Thyroid gland (tissue), 4 donors: ENCODE data around the gene CCDC47. TPM values are rescaled to one million over a fixed set of nuclear protein-coding genes. Genes with fewer than 3 reads are reported as not detected.

Source experiments
- DNase-seq, 2 donors: peaks; one replicate each; pipeline ENCODE4 v3.0.0-alpha.2; 2019
- H3K27ac ChIP-seq, 3 donors: fragments of 200-600 bp; sonication (generic); 1 replicate in 2 of 3; 2 replicates in 1 of 3; pipeline ENCODE4 v1.5.1; 2016 to 2019; ENCODE audit warnings: mild to moderate bottlenecking in 1 of 3, moderate library complexity in 1 of 3
- H3K27me3 ChIP-seq: fragments of 200-600 bp; sonication (generic); one replicate; pipeline ENCODE4 v1.5.1; 2019
- H3K36me3 ChIP-seq, 2 donors: fragments of 200-600 bp; sonication (generic); one replicate each; pipeline ENCODE4 v1.5.1; 2016 to 2019
- H3K4me1 ChIP-seq, 2 donors: fragments of 200-600 bp; sonication (generic); one replicate each; pipeline ENCODE4 v1.5.1; 2017 to 2019
- H3K4me3 ChIP-seq, 3 donors: fragments of 200-600 bp; sonication (generic); replicated peaks in 1 of 3; 1 replicate in 2 of 3; 2 replicates in 1 of 3; pipeline ENCODE4 v1.5.1; 2016; ENCODE audit warnings: mild to moderate bottlenecking in 1 of 3
- H3K9me3 ChIP-seq: fragments of 200-600 bp; sonication (generic); one replicate; pipeline ENCODE4 v1.5.1; 2017
- POLR2A ChIP-seq, 2 donors: fragments of 450-650 bp; IDR thresholded peaks; one replicate each; pipeline ENCODE4 v1.6.1; 2017; ENCODE audit warnings: antibody characterized with exemption in 2 of 2, mild to moderate bottlenecking in 2 of 2, moderate library complexity in 1 of 2
- WGBS, 2 donors: methylation state at CpG; one replicate each; pipeline ENCODE4 v1.1.5; 2017; 5-methylcytosine and 5-hydroxymethylcytosine counted together
- intact Hi-C: fragments of 100-400 bp; cut with DNase I; formaldehyde crosslinking; loops from one replicate; pipeline ENCODE4 v1.15.1; 2023
- total RNA-seq, 4 donors: library from RNA; depleted of rRNA; stranded (reverse); fragments of >200 nt; gene quantifications; one replicate each; pipeline ENCODE4 v1.2.3, GENCODE V29; 2016
- TF ChIP-seq, protein P1 (sequence below), 6 experiments: fragments of 200-600 bp in 3 of 6; fragments of 450-650 bp in 3 of 6; sonication (generic) in 3 of 6; IDR thresholded peaks; one replicate each; pipeline ENCODE4 v1.5.1; 2016 to 2019; ENCODE audit warnings: antibody characterized with exemption in 6 of 6, mild to moderate bottlenecking in 2 of 6, inconsistent platforms in 1 of 6, moderate library complexity in 1 of 6

The CCDC47 gene
- total RNA-seq, 4 donors from 2014 or later = 69.4 to 120 (median 85.1) TPM

DNA sequence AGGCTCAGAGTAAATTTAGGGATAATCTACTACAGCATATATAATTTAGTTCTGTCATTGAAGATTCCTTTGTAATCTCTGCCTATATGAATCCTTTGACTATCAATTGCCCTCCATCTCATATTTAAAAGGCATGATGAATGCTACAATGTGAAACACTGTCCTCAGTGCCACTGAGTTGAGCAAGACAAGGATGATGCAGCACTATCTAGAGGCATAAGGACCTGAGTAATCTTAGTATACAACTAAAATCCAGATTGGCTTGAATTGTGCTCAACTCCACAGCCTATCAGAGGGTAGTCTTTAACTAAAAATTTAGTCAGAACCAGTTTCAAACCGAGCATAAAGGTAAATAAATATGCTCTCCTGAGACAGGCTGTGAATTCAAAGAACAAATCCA is 20.2 kb downstream of the CCDC47 start:
- TF ChIP-seq, protein P1, sequence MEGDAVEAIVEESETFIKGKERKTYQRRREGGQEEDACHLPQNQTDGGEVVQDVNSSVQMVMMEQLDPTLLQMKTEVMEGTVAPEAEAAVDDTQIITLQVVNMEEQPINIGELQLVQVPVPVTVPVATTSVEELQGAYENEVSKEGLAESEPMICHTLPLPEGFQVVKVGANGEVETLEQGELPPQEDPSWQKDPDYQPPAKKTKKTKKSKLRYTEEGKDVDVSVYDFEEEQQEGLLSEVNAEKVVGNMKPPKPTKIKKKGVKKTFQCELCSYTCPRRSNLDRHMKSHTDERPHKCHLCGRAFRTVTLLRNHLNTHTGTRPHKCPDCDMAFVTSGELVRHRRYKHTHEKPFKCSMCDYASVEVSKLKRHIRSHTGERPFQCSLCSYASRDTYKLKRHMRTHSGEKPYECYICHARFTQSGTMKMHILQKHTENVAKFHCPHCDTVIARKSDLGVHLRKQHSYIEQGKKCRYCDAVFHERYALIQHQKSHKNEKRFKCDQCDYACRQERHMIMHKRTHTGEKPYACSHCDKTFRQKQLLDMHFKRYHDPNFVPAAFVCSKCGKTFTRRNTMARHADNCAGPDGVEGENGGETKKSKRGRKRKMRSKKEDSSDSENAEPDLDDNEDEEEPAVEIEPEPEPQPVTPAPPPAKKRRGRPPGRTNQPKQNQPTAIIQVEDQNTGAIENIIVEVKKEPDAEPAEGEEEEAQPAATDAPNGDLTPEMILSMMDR (IDR thresholded peaks at IDR 0.05) = no peak
- TF ChIP-seq POLR2A (IDR thresholded peaks at IDR 0.05) = no peak
- intact Hi-C loops = no loop called here

DNA sequence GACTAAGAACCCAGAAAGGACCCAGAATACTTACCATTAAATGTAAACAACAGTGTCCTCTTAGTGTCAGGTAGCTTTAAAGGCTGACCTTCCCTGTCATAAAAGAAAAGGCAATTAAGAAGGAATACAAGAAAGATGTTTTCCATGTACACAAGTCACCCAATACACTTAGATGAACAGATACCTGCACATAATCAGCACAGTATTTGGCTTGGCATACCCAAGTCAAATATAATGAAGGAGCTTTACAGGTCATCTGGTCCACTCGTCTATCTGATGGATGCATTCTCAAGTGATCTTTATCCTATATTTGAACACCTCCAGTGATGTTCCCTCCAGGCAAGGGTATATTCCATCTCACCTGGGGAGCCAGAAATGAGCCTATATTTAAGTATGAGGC is 20.7 kb downstream of the CCDC47 start:
- H3K4me3 ChIP-seq = no peak overlapping the region
- intact Hi-C loops = no loop called here
- H3K27ac ChIP-seq = no peak overlapping the region
- no peak for DNase-seq
- WGBS, 2 donors = 93 to 97% methylated on average over 1 of the region's 1 CpG
- peaks cover 30 to 59% of the 10 kb centered on the region in 2 donors for H3K36me3 ChIP-seq
- TF ChIP-seq, protein P1 (IDR thresholded peaks at IDR 0.05) = no peak
- no peak for TF ChIP-seq POLR2A (IDR thresholded peaks at IDR 0.05)
- no peaks in the 10 kb centered on the region for H3K27me3 ChIP-seq
- H3K4me1 ChIP-seq = peaks cover 0 to 8% of the 10 kb centered on the region in 2 donors
- H3K9me3 ChIP-seq = no peaks in the 10 kb centered on the region

More for the DNA sequence above, 20.2 kb downstream of the CCDC47 start:
- no peaks in the 10 kb centered on the region for H3K27me3 ChIP-seq
- no peaks in the 10 kb centered on the region for H3K9me3 ChIP-seq
- no peak for DNase-seq
- no peak overlapping the region for H3K4me3 ChIP-seq
- peaks cover 26 to 54% of the 10 kb centered on the region in 2 donors for H3K36me3 ChIP-seq
- H3K27ac ChIP-seq = no peak overlapping the region
- 88 to 95% methylated on average over 1 of the region's 1 CpG for WGBS, 2 donors
- peaks cover 0 to 10% of the 10 kb centered on the region in 2 donors for H3K4me1 ChIP-seq

DNA sequence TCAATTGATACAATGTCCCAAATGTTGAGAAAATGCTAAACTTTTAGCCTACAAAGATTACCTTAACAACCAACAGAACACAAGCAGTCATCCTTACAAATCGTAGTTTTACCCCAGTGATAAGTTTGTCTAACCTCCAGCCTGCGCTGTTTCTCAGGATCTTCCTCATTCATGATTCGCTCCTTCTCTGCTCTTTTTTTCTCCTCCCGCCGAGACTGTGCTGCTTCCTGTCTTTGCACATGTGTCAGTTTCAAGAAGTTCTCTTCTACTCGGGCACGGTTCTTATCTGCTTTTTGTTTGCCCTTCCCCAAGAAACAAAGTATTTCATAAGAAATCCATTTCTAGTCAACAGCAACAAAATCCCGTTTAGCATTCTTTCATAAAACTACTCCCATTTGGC is 21.6 kb downstream of the CCDC47 start:
- no peak for DNase-seq
- intact Hi-C loops = no loop called here
- TF ChIP-seq, protein P1 (IDR thresholded peaks at IDR 0.05) = no peak
- TF ChIP-seq POLR2A (IDR thresholded peaks at IDR 0.05) = no peak
- Histone ChIP-seq H3K4me3 (no peak overlapping the region), H3K4me1 (no peaks in the 10 kb centered on the region), H3K27me3 (no peaks in the 10 kb centered on the region), H3K27ac (no peak overlapping the region), H3K9me3 (no peaks in the 10 kb centered on the region), H3K36me3 (peaks cover 30 to 66% of the 10 kb centered on the region in 2 donors)
- 85 to 88% methylated on average over 8 of the region's 8 CpGs for WGBS, 2 donors

DNA sequence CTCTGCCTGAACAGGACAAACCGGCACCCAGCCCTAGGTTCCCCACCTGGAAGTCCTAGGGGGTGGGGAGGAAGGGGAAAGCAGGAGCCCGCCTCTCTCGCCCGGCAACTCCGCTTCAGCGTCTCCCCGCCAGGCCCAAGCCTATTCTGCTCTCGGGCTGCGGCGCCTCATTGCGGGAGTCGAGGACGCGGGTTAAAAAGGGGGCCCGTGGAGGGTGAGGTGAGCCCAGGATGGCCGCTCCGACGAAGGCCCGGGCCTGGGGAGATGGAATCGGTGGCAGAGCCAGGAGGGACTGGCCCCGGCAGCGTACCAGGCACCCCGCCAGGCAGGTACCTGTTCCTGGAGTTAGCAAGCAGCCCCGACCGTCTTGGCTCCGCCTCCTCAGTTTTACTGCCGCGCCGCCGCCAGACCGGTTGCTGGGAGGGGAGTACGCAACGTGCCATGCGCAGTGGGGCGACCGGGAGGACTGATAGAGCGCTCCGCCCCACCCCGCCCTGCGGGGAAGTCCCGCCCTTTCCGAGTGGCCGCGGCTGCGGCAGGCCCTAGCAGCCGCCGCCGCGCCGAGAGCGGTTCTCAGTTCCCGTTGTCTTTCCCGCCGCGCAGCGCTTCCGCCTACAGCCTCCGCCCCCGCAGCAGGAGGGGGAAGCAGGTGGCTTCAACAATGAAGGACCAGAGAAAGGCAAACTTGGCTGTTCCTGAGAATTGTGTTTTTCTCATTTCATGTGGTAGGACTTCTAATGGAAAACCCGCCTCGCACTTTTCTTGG is 31.8 kb downstream of the CCDC47 start, which contains the start of gene STRADA:
TSS of gene STRADA (minus strand) at position 392 of the 766 bp plus-strand sequence. CDS start 13,430 bp downstream, outside the sequence.
- H3K36me3 ChIP-seq = peaks cover 10% of the 10 kb centered on the region in 2 donors
- H3K4me3 ChIP-seq = peak within 1 kb of the TSS; percentile 50 to 92 (median 72)
- H3K4me1 ChIP-seq = peaks cover 7 to 12% of the 10 kb centered on the region in 2 donors
- intact Hi-C loops = no loop called here
- peak; percentile 100 for DNase-seq
- no peaks in the 10 kb centered on the region for H3K27me3 ChIP-seq
- H3K9me3 ChIP-seq = no peaks in the 10 kb centered on the region
- peak within 1 kb of the TSS; percentile 78 to 93 (median 87) for H3K27ac ChIP-seq
- TF ChIP-seq POLR2A (IDR thresholded peaks at IDR 0.05) = peak; percentile 72 to 95
- TF ChIP-seq, protein P1 (IDR thresholded peaks at IDR 0.05) = peak in 1 of 6 experiments; percentile 2
- WGBS, 2 donors = 0% methylated on average over 14 of the region's 61 CpGs

DNA sequence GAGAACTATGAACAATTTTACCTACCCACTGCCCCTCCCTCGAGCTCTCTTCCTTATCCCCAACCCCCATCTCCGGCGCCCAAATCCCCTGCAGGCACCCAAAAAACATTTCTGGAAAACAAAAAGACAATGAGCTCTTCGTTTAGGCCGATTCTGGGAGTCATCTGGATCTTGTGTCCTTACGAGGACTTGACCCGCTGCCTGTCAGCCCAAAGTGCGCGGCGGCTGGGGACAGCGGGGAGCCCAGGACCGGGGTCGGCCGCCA is 32.3 kb downstream of the CCDC47 start:
- H3K4me1 ChIP-seq = peaks cover 7 to 12% of the 10 kb centered on the region in 2 donors
- no peaks in the 10 kb centered on the region for H3K9me3 ChIP-seq
- 0 to 1% methylated on average over 11 to 13 of the region's 14 CpGs for WGBS, 2 donors
- intact Hi-C loops = no loop called here
- peak in 1 of 2 donors; percentile 55 for DNase-seq
- no peaks in the 10 kb centered on the region for H3K27me3 ChIP-seq
- H3K27ac ChIP-seq = peak overlapping the region; percentile 72 to 93 (median 87)
- TF ChIP-seq, protein P1 (IDR thresholded peaks at IDR 0.05) = no peak
- no peak for TF ChIP-seq POLR2A (IDR thresholded peaks at IDR 0.05)
- H3K36me3 ChIP-seq = peaks cover 7% of the 10 kb centered on the region in 2 donors
- H3K4me3 ChIP-seq = peak overlapping the region; percentile 41 to 92 (median 72)
